Activated T-helper 1 cell treated with anti-CD3 and anti-CD28 coated beads, Interleukin-2, amount 50 U/mL, for 16 hours (primary cell): ENCODE data around the gene SH3RF3.

ENCODE experiments used
- DNase-seq, 2 donors: peaks; one replicate each; pipeline ENCODE4 v3.0.0-alpha.2; 2020; ENCODE audit warnings: low read depth in 1 of 2, low spot score in 1 of 2

SH3RF3 gene

GRCh38 chr2:109233643-109234042 is 104.6 kb downstream of the SH3RF3 start:
- DNase-seq, result no peak

GRCh38 chr2:109234355-109234754 is 105.3 kb downstream of the SH3RF3 start:
- no peak for DNase-seq

- DNase-seq, result no peak
Observed at GRCh38 chr2:109236147-109236546, 107.1 kb downstream of the SH3RF3 start.

- no peak for DNase-seq
Observed at GRCh38 chr2:109237792-109238191, 108.8 kb downstream of the SH3RF3 start.

GRCh38 chr2:109238580-109238979 is 109.6 kb downstream of the SH3RF3 start:
- no peak for DNase-seq

- no peak for DNase-seq
Observed at GRCh38 chr2:109239720-109240119, 110.7 kb downstream of the SH3RF3 start.

- DNase-seq, result no peak
Observed at GRCh38 chr2:109242210-109242653, 113.2 kb downstream of the SH3RF3 start.

- no peak for DNase-seq
Observed at GRCh38 chr2:109242654-109243331, 113.8 kb downstream of the SH3RF3 start.

- no peak for DNase-seq
Observed at GRCh38 chr2:109243526-109244303, 114.7 kb downstream of the SH3RF3 start.

- DNase-seq, result no peak
Observed at GRCh38 chr2:109244304-109244582, 115.2 kb downstream of the SH3RF3 start.

GRCh38 chr2:109244750-109245382 is 115.9 kb downstream of the SH3RF3 start:
- no peak for DNase-seq

GRCh38 chr2:109246176-109246575 is 117.2 kb downstream of the SH3RF3 start:
- no peak for DNase-seq

- DNase-seq, result no peak
Observed at GRCh38 chr2:109246616-109247015, 117.6 kb downstream of the SH3RF3 start.

- no peak for DNase-seq
Observed at GRCh38 chr2:109247340-109247739, 118.3 kb downstream of the SH3RF3 start.

GRCh38 chr2:109247812-109248211 is 118.8 kb downstream of the SH3RF3 start:
- DNase-seq, result no peak

- no peak for DNase-seq
Observed at GRCh38 chr2:109248590-109248989, 119.6 kb downstream of the SH3RF3 start.

GRCh38 chr2:109253217-109253616 is 124.2 kb downstream of the SH3RF3 start:
- no peak for DNase-seq

GRCh38 chr2:109254174-109254904 is 125.3 kb downstream of the SH3RF3 start:
- DNase-seq, result no peak

- DNase-seq, result no peak
Observed at GRCh38 chr2:109255654-109256053, 126.6 kb downstream of the SH3RF3 start.

- no peak for DNase-seq
Observed at GRCh38 chr2:109256111-109256510, 127.1 kb downstream of the SH3RF3 start.

- DNase-seq, result no peak
Observed at GRCh38 chr2:109256921-109257320, 127.9 kb downstream of the SH3RF3 start.

GRCh38 chr2:109257653-109258052 is 128.6 kb downstream of the SH3RF3 start:
- no peak for DNase-seq
